ENCODE measurements around the gene CNGA3. TPM values are rescaled to one million over a fixed set of nuclear protein-coding genes. Genes with fewer than 3 reads are reported as not detected.
"Not testable (repeated sequence)": the region's sequence is repeated elsewhere in the genome, so short reads cannot be mapped to it uniquely, and the experiment has no call there.

The CNGA3 gene
- total and polyA plus RNA-seq, 2 donors, result 0.05 to 0.09 TPM

GRCh38 chr2:98416383-98417159 lies 70.3 kb downstream of the CNGA3 start:
- no peaks in the 10 kb centered on the region for H3K4me1 ChIP-seq (ENCODE audit: control insufficient read depth in 2 of 2, insufficient read depth in 2 of 2, low read length in 2 of 2)
- WGBS, result over 99% methylated on average over 2 of the region's 2 CpGs
- H3K36me3 ChIP-seq (ENCODE audit: control insufficient read depth in 2 of 2, insufficient read depth in 2 of 2, low read length in 1 of 2), result no peaks in the 10 kb centered on the region
- DNase-seq (ENCODE audit: low read depth in 6 of 9, low spot score in 9 of 9), result no peak
- no peak overlapping the region for H3K27ac ChIP-seq (ENCODE audit: low read depth in 1 of 2, low read length in 1 of 2)
- no peak overlapping the region for H3K4me3 ChIP-seq (ENCODE audit: low read length in 2 of 2)
- no peaks in the 10 kb centered on the region for H3K27me3 ChIP-seq (ENCODE audit: control insufficient read depth in 2 of 2, insufficient read depth in 1 of 2, low read length in 1 of 2)
- H3K9me3 ChIP-seq (ENCODE audit: control insufficient read depth in 2 of 2, insufficient read depth in 1 of 2, low read length in 1 of 2), result peaks cover 0 to 12% of the 10 kb centered on the region in 2 donors

- Histone ChIP-seq H3K27ac (ENCODE audit: low read depth in 1 of 2, low read length in 1 of 2) (no peak overlapping the region), H3K9me3 (ENCODE audit: control insufficient read depth in 2 of 2, insufficient read depth in 1 of 2, low read length in 1 of 2) (peaks cover 1 to 6% of the 10 kb centered on the region in 2 donors), H3K4me3 (ENCODE audit: low read length in 2 of 2) (no peak overlapping the region), H3K36me3 (ENCODE audit: control insufficient read depth in 2 of 2, insufficient read depth in 2 of 2, low read length in 1 of 2) (no peaks in the 10 kb centered on the region), H3K27me3 (ENCODE audit: control insufficient read depth in 2 of 2, insufficient read depth in 1 of 2, low read length in 1 of 2) (no peaks in the 10 kb centered on the region), H3K4me1 (ENCODE audit: control insufficient read depth in 2 of 2, insufficient read depth in 2 of 2, low read length in 2 of 2) (no peaks in the 10 kb centered on the region)
- WGBS, result 96% methylated on average over 2 of the region's 2 CpGs
- DNase-seq (ENCODE audit: low read depth in 6 of 9, low spot score in 9 of 9), result no peak
Measured at GRCh38 chr2:98419544-98419943, 73.3 kb downstream of the CNGA3 start.

- Histone ChIP-seq H3K9me3 (ENCODE audit: control insufficient read depth in 2 of 2, insufficient read depth in 1 of 2, low read length in 1 of 2) (peaks cover 1 to 3% of the 10 kb centered on the region in 2 donors), H3K27ac (ENCODE audit: low read depth in 1 of 2, low read length in 1 of 2) (no peak overlapping the region), H3K4me3 (ENCODE audit: low read length in 2 of 2) (no peak overlapping the region), H3K4me1 (ENCODE audit: control insufficient read depth in 2 of 2, insufficient read depth in 2 of 2, low read length in 2 of 2) (no peaks in the 10 kb centered on the region), H3K36me3 (ENCODE audit: control insufficient read depth in 2 of 2, insufficient read depth in 2 of 2, low read length in 1 of 2) (no peaks in the 10 kb centered on the region), H3K27me3 (ENCODE audit: control insufficient read depth in 2 of 2, insufficient read depth in 1 of 2, low read length in 1 of 2) (no peaks in the 10 kb centered on the region)
- WGBS, result 85% methylated on average over 6 of the region's 6 CpGs
- DNase-seq (ENCODE audit: low read depth in 6 of 9, low spot score in 9 of 9), result no peak
Measured at GRCh38 chr2:98419977-98420725, 73.9 kb downstream of the CNGA3 start.

DNA sequence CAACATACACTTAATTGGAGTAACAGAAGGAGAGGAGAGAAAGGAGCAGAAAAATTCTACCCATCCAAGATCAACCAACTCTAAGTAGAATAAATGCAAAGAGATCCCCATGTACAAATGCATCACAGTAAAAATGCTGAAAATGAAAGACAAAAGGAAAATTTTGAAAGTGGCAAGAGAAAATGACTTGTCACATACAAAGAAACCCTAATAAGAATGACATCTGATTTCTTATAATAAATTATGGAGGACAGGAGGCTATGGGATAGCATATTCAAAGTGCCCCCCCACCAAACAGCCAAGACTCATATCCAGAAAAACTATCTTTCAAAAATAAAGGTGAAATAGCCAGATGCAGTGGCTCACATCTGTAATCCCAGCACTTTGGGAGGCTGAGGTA lies 76.2 kb downstream of the CNGA3 start:
- DNase-seq (ENCODE audit: low read depth in 6 of 9, low spot score in 9 of 9), result no peak
- H3K27ac ChIP-seq (ENCODE audit: low read depth in 1 of 2, low read length in 1 of 2), result no peak overlapping the region
- H3K27me3 ChIP-seq (ENCODE audit: control insufficient read depth in 2 of 2, insufficient read depth in 1 of 2, low read length in 1 of 2), result no peaks in the 10 kb centered on the region
- no peak overlapping the region for H3K4me3 ChIP-seq (ENCODE audit: low read length in 2 of 2)
- H3K4me1 ChIP-seq (ENCODE audit: control insufficient read depth in 2 of 2, insufficient read depth in 2 of 2, low read length in 2 of 2), result no peaks in the 10 kb centered on the region
- no peaks in the 10 kb centered on the region for H3K36me3 ChIP-seq (ENCODE audit: control insufficient read depth in 2 of 2, insufficient read depth in 2 of 2, low read length in 1 of 2)
- H3K9me3 ChIP-seq (ENCODE audit: control insufficient read depth in 2 of 2, insufficient read depth in 1 of 2, low read length in 1 of 2), result peaks cover 0 to 1% of the 10 kb centered on the region in 2 donors

DNA sequence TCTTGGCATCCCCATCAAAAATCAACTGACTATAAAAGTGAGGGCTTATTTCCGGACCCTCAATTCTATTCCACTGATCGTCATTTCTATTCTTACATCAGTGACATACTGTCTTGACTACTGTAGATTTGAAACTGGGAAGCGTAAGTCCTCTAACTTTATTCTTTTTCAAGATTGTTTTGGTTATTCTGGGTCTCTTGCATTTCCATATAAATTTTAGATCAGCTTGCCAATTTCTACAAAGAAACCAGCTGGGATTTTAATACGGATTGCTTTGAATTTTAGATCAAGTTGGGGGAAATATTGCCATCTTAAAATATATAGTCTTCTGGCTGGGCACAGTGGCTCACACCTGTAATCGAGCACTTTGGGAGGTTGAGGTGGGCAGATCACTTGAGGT lies 80.5 kb downstream of the CNGA3 start:
- Histone ChIP-seq H3K27ac (ENCODE audit: low read depth in 1 of 2, low read length in 1 of 2) (no peak overlapping the region), H3K9me3 (ENCODE audit: control insufficient read depth in 2 of 2, insufficient read depth in 1 of 2, low read length in 1 of 2) (peaks cover 0 to 2% of the 10 kb centered on the region in 2 donors), H3K4me1 (ENCODE audit: control insufficient read depth in 2 of 2, insufficient read depth in 2 of 2, low read length in 2 of 2) (no peaks in the 10 kb centered on the region), H3K4me3 (ENCODE audit: low read length in 2 of 2) (no peak overlapping the region), H3K36me3 (ENCODE audit: control insufficient read depth in 2 of 2, insufficient read depth in 2 of 2, low read length in 1 of 2) (no peaks in the 10 kb centered on the region), H3K27me3 (ENCODE audit: control insufficient read depth in 2 of 2, insufficient read depth in 1 of 2, low read length in 1 of 2) (no peaks in the 10 kb centered on the region)
- WGBS, result 97% methylated on average over 5 of the region's 5 CpGs
- no peak for DNase-seq (ENCODE audit: low read depth in 6 of 9, low spot score in 9 of 9)

DNA sequence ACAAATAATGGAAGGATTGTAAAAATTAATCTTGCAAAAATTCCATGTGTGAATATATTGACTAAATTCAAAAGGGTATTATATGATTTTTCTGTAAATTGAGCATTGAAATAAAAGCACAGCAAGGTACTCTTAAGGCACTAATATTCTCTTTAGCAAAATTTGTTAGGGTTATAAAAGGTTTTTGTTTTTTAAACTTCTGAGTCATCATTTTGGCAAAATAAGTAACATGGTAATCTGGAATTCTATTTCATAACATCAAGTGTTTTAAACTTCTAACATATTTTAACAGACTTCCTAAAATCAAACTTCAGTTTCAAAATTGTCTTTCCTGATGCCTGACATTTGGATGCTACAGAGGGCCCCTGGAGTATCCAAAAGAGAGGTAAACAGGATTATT lies 85.9 kb downstream of the CNGA3 start:
- Histone ChIP-seq H3K4me3 (ENCODE audit: low read length in 2 of 2) (no peak overlapping the region), H3K27ac (ENCODE audit: low read depth in 1 of 2, low read length in 1 of 2) (no peak overlapping the region), H3K27me3 (ENCODE audit: control insufficient read depth in 2 of 2, insufficient read depth in 1 of 2, low read length in 1 of 2) (no peaks in the 10 kb centered on the region), H3K4me1 (ENCODE audit: control insufficient read depth in 2 of 2, insufficient read depth in 2 of 2, low read length in 2 of 2) (no peaks in the 10 kb centered on the region), H3K9me3 (ENCODE audit: control insufficient read depth in 2 of 2, insufficient read depth in 1 of 2, low read length in 1 of 2) (peaks cover 0 to 1% of the 10 kb centered on the region in 2 donors), H3K36me3 (ENCODE audit: control insufficient read depth in 2 of 2, insufficient read depth in 2 of 2, low read length in 1 of 2) (no peaks in the 10 kb centered on the region)
- no peak for DNase-seq (ENCODE audit: low read depth in 6 of 9, low spot score in 9 of 9)

- DNase-seq (ENCODE audit: low read depth in 6 of 9, low spot score in 9 of 9), result no peak
- H3K4me1 ChIP-seq (ENCODE audit: control insufficient read depth in 2 of 2, insufficient read depth in 2 of 2, low read length in 2 of 2), result no peaks in the 10 kb centered on the region
- H3K27me3 ChIP-seq (ENCODE audit: control insufficient read depth in 2 of 2, insufficient read depth in 1 of 2, low read length in 1 of 2), result no peaks in the 10 kb centered on the region
- no peak overlapping the region for H3K27ac ChIP-seq (ENCODE audit: low read depth in 1 of 2, low read length in 1 of 2)
- no peaks in the 10 kb centered on the region for H3K36me3 ChIP-seq (ENCODE audit: control insufficient read depth in 2 of 2, insufficient read depth in 2 of 2, low read length in 1 of 2)
- WGBS, result 94% methylated on average over 2 of the region's 2 CpGs
- H3K4me3 ChIP-seq (ENCODE audit: low read length in 2 of 2), result no peak overlapping the region
- H3K9me3 ChIP-seq (ENCODE audit: control insufficient read depth in 2 of 2, insufficient read depth in 1 of 2, low read length in 1 of 2), result peaks cover 0 to 1% of the 10 kb centered on the region in 2 donors
Measured at GRCh38 chr2:98433363-98433964, 87.2 kb downstream of the CNGA3 start.

DNA sequence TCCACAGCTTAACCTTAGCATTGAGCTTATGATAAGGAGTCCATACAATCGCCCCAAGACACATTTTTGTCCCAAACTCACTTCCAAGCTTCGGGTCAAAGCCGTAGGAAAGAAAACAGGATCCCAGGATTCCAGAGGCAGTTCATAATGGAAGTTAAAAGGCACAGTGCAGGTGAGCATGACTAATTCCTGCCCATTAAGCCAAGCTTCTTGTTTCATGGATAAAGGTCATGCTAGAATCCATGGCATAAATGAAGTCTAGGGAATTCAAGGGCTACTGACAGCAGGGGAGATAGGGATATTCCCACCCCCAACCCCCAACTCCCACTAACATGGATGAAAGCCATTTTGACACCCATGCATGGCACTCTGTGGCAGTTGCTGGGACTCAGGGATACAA lies 88.2 kb downstream of the CNGA3 start:
- Histone ChIP-seq H3K9me3 (ENCODE audit: control insufficient read depth in 2 of 2, insufficient read depth in 1 of 2, low read length in 1 of 2) (peaks cover 0 to under 1% of the 10 kb centered on the region in 2 donors), H3K4me3 (ENCODE audit: low read length in 2 of 2) (no peak overlapping the region), H3K27ac (ENCODE audit: low read depth in 1 of 2, low read length in 1 of 2) (no peak overlapping the region), H3K27me3 (ENCODE audit: control insufficient read depth in 2 of 2, insufficient read depth in 1 of 2, low read length in 1 of 2) (no peaks in the 10 kb centered on the region), H3K36me3 (ENCODE audit: control insufficient read depth in 2 of 2, insufficient read depth in 2 of 2, low read length in 1 of 2) (no peaks in the 10 kb centered on the region), H3K4me1 (ENCODE audit: control insufficient read depth in 2 of 2, insufficient read depth in 2 of 2, low read length in 2 of 2) (no peaks in the 10 kb centered on the region)
- 97% methylated on average over 3 of the region's 3 CpGs for WGBS
- no peak for DNase-seq (ENCODE audit: low read depth in 6 of 9, low spot score in 9 of 9)

DNA sequence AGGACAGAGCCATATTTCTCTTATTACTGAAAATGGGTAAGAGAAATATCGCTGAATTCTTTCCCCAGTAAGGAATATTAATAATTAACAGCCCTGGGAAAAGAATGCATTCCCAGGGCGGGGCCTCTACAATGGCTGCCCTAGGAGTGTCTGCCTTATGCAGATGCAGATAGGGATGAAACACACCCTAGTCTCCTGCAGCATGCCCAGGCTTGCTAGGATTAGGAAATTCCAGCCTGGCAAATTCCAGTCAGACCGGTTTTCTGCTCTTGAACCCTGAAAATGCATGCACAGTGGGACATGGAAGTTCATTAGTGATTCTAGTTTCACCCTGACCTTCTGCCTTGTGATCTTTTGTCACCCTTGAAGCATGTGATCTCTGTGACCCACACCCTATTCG lies 89.4 kb downstream of the CNGA3 start:
- H3K27me3 ChIP-seq (ENCODE audit: control insufficient read depth in 2 of 2, insufficient read depth in 1 of 2, low read length in 1 of 2); H3K36me3 ChIP-seq (ENCODE audit: control insufficient read depth in 2 of 2, insufficient read depth in 2 of 2, low read length in 1 of 2); H3K27ac ChIP-seq (ENCODE audit: low read depth in 1 of 2, low read length in 1 of 2); H3K4me3 ChIP-seq (ENCODE audit: low read length in 2 of 2); DNase-seq (ENCODE audit: low read depth in 6 of 9, low spot score in 9 of 9); H3K9me3 ChIP-seq (ENCODE audit: control insufficient read depth in 2 of 2, insufficient read depth in 1 of 2, low read length in 1 of 2); H3K4me1 ChIP-seq (ENCODE audit: control insufficient read depth in 2 of 2, insufficient read depth in 2 of 2, low read length in 2 of 2): not testable (repeated sequence)
- WGBS, result 94% methylated on average over 4 of the region's 4 CpGs

Data from thymus (tissue), 11 donors.